Breast epithelium (tissue), 3 donors: ENCODE results near the gene RAB22A.

Experiments
- POLR2AphosphoS5 ChIP-seq, 3 donors: sonication (generic); formaldehyde crosslinking; IDR thresholded peaks; one replicate each; pipeline ENCODE4 v1.6.1; 2017; ENCODE audit warnings: antibody characterized with exemption in 3 of 3
- TF ChIP-seq, protein P1 (sequence below), 3 donors: fragments of 450-650 bp; IDR thresholded peaks; one replicate each; pipeline ENCODE4 v1.5.1; 2016 to 2017; ENCODE audit warnings: antibody characterized with exemption in 3 of 3, mild to moderate bottlenecking in 3 of 3, moderate library complexity in 3 of 3

DNA sequence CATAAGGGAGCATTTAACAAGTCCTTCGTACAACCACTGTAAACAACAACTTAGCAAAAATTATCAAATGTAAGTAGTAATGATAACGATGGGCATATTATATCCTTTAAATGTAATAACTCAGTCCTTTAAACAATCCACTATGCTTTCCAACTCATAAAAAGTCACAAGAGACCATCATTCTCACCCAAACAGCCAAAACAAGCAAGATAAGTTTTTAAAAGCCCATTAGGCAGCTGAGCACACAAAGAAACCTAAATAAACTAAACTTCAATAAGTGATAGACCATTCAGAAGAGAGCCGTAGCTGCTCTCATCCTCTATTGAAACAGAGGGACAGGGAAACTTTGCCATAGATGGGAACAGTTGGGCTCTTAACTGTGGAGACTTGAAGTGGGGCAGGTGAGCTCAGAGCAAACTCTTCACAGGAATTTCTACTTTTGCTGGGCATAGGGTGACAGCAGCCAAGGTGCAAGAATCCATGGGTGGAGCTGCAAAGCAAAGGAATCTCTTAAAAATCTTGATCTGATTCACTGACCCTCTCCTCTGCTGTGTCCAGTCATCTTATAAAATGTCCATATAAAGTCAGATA is 22.5 kb downstream of the RAB22A start:
- TF ChIP-seq, protein P1, sequence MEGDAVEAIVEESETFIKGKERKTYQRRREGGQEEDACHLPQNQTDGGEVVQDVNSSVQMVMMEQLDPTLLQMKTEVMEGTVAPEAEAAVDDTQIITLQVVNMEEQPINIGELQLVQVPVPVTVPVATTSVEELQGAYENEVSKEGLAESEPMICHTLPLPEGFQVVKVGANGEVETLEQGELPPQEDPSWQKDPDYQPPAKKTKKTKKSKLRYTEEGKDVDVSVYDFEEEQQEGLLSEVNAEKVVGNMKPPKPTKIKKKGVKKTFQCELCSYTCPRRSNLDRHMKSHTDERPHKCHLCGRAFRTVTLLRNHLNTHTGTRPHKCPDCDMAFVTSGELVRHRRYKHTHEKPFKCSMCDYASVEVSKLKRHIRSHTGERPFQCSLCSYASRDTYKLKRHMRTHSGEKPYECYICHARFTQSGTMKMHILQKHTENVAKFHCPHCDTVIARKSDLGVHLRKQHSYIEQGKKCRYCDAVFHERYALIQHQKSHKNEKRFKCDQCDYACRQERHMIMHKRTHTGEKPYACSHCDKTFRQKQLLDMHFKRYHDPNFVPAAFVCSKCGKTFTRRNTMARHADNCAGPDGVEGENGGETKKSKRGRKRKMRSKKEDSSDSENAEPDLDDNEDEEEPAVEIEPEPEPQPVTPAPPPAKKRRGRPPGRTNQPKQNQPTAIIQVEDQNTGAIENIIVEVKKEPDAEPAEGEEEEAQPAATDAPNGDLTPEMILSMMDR (IDR thresholded peaks at IDR 0.05) = no peak
- no peak for TF ChIP-seq POLR2AphosphoS5 (IDR thresholded peaks at IDR 0.05)
